Measurements from ENCODE around the gene EFHC1.
"Not testable (repeated sequence)": the region's sequence is repeated elsewhere in the genome, so short reads cannot be mapped to it uniquely, and the experiment has no call there.

The EFHC1 gene

GRCh38 chr6:52433294-52433693 is 13.2 kb downstream of the EFHC1 start:
- not testable (repeated sequence) for DNase-seq (ENCODE audit: low read depth in 2 of 2, low spot score in 1 of 2)

GRCh38 chr6:52435345-52435744 is 15.2 kb downstream of the EFHC1 start:
- DNase-seq (ENCODE audit: low read depth in 2 of 2, low spot score in 1 of 2), result no peak

- no peak for DNase-seq (ENCODE audit: low read depth in 2 of 2, low spot score in 1 of 2)
Measured at GRCh38 chr6:52438926-52439325, 18.8 kb downstream of the EFHC1 start.

GRCh38 chr6:52454556-52454955 is 34.4 kb downstream of the EFHC1 start:
- no peak for DNase-seq (ENCODE audit: low read depth in 2 of 2, low spot score in 1 of 2)

GRCh38 chr6:52457096-52457495 is 37.0 kb downstream of the EFHC1 start:
- no peak for DNase-seq (ENCODE audit: low read depth in 2 of 2, low spot score in 1 of 2)

GRCh38 chr6:52461194-52461593 is 41.1 kb downstream of the EFHC1 start:
- DNase-seq (ENCODE audit: low read depth in 2 of 2, low spot score in 1 of 2), result not testable (repeated sequence)

GRCh38 chr6:52474173-52474572 is 54.0 kb downstream of the EFHC1 start:
- no peak for DNase-seq (ENCODE audit: low read depth in 2 of 2, low spot score in 1 of 2)

- DNase-seq (ENCODE audit: low read depth in 2 of 2, low spot score in 1 of 2), result no peak
Measured at GRCh38 chr6:52475307-52475706, 55.2 kb downstream of the EFHC1 start.

- DNase-seq (ENCODE audit: low read depth in 2 of 2, low spot score in 1 of 2), result no peak
Measured at GRCh38 chr6:52482903-52483670, 62.9 kb downstream of the EFHC1 start.

GRCh38 chr6:52483671-52484003 is 63.5 kb downstream of the EFHC1 start:
- DNase-seq (ENCODE audit: low read depth in 2 of 2, low spot score in 1 of 2), result no peak

- DNase-seq (ENCODE audit: low read depth in 2 of 2, low spot score in 1 of 2), result no peak
Measured at GRCh38 chr6:52489881-52490280, 69.7 kb downstream of the EFHC1 start.

GRCh38 chr6:52491203-52492069 is 71.3 kb downstream of the EFHC1 start:
- no peak for DNase-seq (ENCODE audit: low read depth in 2 of 2, low spot score in 1 of 2)

GRCh38 chr6:52493669-52494068 is 73.5 kb downstream of the EFHC1 start:
- DNase-seq (ENCODE audit: low read depth in 2 of 2, low spot score in 1 of 2), result no peak

- no peak for DNase-seq (ENCODE audit: low read depth in 2 of 2, low spot score in 1 of 2)
Measured at GRCh38 chr6:52494298-52495072, 74.3 kb downstream of the EFHC1 start.

- no peak for DNase-seq (ENCODE audit: low read depth in 2 of 2, low spot score in 1 of 2)
Measured at GRCh38 chr6:52495922-52496321, 75.8 kb downstream of the EFHC1 start.

GRCh38 chr6:52496631-52497030 is 76.5 kb downstream of the EFHC1 start:
- DNase-seq (ENCODE audit: low read depth in 2 of 2, low spot score in 1 of 2), result no peak

GRCh38 chr6:52497652-52498408 is 77.7 kb downstream of the EFHC1 start:
- DNase-seq (ENCODE audit: low read depth in 2 of 2, low spot score in 1 of 2), result no peak

- no peak for DNase-seq (ENCODE audit: low read depth in 2 of 2, low spot score in 1 of 2)
Measured at GRCh38 chr6:52498538-52499017, 78.4 kb downstream of the EFHC1 start.

- DNase-seq (ENCODE audit: low read depth in 2 of 2, low spot score in 1 of 2), result no peak
Measured at GRCh38 chr6:52499026-52499425, 78.9 kb downstream of the EFHC1 start.

GRCh38 chr6:52499681-52500236 is 79.6 kb downstream of the EFHC1 start:
- no peak for DNase-seq (ENCODE audit: low read depth in 2 of 2, low spot score in 1 of 2)

Data from stimulated activated CD8-positive, alpha-beta memory T cell treated with anti-CD3 and anti-CD28 coated beads, Interleukin-4, amount 100 ng/mL, for 4 hours (primary cell).